EH (cell line): Measurements from ENCODE around the gene DDB1.

Experiments used
- DNase-seq: peaks from one replicate; pipeline ENCODE4 v3.0.0-alpha.2; 2015; ENCODE audit warnings: low read depth

The DDB1 gene

DNA sequence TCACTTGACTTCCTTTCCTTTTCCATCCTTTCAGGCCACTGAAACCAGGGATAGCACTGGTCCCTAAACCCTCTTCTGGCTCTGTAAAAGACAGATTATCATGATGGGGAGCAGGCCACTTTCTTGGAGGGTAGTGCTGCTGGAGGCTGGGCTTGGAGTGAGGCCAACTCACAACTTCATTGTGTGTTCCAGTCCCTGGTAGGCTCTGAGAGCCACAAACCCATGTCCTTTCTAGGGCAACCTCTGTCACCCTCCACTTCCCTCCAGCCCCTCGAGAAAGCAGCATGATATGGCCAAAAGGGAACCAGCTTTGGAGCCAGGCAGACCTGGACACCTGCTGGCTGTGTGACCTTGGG is 2.4 kb upstream of the DDB1 start:
- no peak for DNase-seq

DNA sequence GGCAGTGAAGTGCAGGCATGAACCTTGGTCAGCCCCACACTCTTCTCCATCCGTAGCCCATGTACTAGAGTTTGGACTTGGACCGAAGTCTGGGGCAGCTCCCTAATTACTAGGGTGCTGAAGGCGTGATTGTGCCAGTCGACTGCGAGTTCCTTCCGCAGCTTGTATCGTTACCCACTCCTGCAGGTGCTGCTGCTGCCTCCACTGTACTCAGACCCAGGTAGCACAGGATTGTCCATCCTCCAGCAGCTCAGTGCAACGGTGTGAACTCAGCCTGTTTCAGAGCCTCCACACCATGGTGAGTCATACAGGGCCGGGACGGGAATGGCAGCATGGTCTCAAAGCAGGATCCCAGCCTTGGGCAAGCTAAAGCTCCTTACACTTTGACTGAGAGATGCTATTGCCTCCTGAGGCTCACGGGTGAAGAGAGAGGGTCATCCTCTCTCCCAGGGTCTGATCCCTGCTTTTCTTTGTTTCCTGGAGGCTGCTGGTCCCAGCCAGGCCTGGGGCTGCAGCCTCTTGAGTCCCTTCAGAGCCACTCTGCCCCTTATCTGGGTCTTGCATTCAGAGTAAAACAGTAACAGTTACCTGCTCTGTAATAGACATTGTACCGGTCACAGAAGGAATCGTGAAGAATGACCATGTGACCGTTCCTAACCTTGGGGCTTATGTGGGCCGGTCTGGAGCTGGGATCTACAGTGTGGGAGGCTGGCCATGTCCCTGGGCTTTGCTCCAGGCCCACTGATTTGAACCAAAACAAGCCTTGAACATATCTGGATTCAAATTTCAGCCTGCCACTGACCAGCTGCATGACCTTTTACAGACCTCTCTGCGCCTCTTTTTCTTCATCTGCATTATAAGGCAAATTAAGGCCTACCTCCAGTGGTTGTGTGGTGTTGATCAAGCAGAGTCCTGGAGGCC is 1.8 kb upstream of the DDB1 start:
- peak; percentile 35 for DNase-seq

DNA sequence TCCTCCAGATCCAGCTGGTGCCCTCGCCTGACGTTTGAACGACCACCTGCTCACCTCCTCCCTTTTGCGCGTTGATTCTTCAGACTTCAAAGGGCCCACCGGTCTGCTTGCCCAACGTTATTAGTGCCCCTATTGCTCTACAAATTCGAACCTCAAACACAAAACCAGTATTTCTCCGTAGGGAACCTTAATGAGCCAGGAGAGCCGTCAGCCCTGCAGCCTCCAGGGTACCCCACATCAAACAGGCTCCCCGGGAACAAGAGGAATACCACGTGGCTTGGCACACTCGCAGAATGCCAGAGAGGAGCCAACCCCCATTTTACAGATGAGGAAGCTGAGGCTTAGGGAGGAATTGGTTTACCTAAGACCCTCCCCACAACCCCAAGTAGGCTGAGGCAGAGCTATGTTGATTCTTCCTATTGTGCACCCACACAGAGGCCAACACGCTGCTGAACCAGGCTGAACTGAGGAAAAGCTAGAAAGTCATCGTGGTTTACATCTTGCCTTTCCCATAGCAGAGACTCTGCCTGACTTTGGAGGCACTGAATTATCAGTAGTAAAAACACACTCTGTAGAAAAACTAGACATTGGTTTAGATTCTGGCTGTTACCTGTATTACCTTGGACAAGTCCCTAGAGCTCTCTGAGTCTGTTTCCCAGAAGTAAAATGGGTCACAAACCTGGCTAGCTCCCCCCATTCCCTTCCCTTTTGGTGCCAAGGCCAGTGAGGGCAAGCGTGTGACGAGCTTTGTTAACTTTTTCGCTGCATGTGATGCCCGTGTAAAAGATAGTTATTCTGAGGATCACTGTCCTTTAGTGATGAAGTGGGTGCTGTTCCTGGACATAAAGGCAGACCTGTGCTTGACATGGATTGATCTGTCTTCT is 887 bp upstream of the DDB1 start:
- no peak for DNase-seq

DNA sequence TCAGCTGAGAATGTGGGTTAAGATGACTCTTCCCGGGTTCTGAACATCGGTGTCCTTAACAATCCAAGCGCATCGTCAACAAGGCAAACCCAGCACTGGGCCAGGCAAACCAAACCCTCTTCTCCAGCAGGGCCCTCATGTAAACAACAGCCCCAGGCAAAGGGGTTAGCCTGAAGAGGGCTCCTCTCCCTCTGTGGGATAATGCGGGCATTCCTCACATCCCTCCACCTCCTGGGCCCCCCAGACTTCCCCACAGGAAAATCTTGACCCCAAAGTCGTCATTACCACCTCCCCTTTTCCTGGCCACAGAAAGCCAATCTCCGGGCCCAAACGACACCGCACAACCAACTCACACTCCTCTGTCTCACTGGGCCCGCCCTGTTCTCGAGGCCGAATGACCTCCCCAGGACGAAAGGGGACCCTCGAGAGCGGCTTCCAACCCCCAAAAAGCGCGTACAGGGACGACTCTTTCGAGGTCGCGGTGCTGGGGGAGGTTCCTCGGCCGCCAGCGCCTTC is 566 bp downstream of the DDB1 start:
- peak; percentile 58 for DNase-seq

DNA sequence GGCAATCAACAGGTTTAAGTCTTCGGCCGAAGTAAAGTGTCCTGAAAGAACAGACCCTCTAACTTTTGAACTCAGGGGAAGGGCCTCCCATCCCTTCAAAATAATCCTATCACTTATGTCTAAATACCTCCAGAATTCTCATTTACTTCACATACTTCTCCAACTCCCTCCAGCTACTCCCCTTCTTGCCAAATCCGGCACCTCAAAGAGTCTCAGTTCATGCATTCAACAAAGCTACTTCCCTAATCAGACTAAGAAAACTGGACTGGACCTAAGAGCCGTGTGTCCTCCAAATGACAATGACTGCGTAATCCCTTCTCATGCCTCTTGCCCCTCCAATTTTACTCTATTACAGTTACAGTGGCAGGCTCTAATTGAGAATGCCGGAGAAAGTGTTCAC is 1.3 kb downstream of the DDB1 start:
- DNase-seq: no peak

DNA sequence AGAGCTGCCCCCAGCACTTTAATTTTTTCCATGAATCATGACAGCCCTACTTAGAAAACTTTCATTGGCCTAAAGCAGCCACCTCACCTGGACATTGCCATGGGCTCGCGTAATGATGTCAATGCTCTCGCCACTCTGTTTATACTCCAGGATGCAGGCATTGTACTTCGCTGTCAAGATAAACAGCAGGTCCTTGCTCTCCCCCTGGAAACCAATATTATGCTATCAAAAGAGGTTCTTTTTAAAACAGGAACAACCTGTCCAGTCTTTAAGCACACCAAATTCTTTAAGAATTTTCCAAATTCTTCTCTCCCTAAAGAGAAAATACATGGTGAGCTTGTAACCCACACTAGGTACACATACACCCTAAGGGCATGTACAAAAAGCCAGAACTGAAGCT is 3.0 kb downstream of the DDB1 start:
- no peak for DNase-seq

DNA sequence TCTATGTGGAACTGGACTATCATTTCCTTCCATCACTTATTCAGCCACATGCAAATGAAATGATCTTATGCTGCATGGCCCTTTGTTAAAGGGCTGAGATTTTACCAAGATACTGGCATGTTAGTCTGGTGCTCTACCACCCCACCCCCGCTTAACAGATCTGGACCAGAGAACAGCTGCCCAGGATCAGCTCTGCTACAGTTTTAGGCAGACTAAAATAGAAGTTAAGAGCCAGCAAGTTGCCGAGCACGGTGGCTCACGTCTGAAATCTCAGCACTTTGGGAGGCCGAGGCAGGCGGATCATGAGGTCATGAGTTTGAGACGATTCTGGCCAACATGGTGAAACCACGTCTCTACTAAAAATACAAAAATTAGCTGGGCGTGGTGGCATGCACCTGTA is 4.6 kb downstream of the DDB1 start:
- DNase-seq: no peak

DNA sequence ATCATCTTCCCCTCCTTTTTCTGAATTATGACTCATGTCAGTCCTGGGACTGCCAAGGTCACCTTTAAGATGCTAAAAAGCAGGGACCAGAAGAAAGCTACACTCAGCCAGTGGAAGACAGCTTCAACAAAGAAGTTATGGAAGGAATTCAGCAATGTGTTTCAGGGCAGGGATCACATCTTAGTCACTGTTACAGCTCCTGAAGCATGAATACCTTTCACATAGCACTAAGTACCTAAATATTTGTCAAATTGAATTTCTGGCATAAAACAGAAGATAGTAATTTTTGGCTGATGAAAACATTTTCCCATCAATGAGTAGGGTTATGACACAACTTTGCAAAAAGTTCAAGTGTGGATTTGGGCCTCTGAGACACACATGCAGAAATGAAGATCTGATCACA is 5.2 kb downstream of the DDB1 start:
- peak; percentile 65 for DNase-seq

DNA sequence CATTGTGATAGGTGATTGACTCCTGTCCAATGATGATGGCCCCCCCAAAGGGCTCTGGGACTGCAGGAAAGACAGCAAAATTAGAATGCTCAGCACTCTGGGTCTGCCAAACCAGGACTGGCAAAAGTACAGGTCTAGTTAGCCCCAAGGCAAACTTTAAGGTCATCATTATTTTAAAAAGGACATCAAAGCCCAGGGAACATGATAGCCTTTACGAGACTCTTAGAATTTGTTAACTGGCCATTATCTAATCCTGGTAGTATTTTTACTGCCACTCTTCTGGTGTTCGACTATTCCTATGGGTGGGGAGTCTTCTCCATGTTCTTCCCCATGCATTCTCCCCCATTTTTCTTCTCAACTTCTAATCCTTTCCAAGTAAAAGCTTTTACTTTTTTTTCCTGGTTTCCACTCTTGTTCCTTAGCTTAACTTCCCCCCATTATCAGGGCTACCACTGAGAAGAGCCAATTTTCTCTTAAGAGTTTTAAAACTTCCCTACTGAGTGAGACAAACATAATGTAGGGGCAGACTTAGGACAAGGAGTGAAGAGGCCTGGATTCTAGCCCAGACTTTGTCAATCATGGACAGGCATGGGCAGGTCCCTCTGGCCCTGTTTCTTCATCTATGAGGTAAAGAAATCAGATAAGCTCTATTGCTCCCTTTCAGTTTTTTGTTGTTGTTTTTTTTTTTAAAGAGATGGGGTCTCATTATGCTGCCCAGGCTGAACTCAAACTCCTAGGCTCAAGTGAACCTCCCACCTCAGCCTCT is 7.1 kb downstream of the DDB1 start:
- DNase-seq: no peak

DNA sequence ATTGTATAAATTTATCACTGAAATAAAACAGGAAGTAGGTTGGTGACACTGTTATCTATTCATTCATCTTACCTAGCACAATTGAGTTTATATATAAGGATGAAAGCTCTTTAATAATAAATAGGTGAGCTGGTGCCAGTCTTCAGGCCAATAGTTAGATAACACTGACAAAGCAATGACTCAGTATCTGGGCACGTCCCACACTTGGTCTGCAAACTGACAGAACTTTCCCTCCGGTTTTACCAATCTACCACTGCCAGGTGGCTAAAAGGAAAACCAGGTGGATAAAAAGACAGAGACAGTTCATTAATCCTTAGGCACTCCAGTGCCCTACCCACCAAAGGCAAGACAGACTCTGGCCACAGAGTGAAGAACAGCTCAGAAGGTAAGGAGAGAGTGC is 17.6 kb downstream of the DDB1 start:
- DNase-seq: no peak

DNA sequence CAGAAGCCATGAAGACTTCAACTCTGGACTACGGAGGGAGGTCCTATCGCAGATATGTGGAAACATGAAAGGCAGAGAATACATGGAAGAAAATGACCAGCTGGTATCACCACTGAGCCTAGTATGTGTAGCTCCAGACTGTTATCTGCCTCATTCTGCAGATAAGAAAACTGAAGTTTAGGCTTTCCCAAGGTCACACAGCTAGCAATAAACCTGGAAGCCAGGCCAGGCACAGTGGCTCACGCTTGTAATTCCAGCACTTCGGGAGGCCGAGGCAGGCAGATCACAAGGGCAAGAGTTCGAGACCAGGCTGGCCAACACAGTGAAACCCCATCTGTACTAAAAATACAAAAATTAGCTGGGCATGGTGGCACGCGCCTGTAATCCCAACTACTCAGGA is 22.2 kb downstream of the DDB1 start:
- no peak for DNase-seq

DNA sequence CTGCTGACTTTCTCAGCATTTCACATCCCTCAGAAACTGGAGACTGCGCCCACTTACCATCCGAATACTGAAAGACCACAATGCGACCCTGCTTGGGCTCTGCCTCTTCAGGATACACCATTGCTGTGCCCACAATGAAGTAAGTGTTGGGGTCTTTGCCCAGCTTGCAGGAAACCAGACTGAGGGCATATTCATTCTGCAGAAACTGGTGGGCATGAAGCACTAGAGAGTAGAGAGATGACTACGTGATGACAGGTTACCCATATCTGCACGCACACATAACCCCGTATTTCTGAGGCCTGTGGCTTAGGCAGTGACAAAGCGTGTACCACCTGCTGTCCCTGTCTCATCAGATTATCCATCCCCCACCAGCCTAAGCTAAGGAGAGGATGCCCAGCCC is 23.2 kb downstream of the DDB1 start:
- DNase-seq: no peak

DNA sequence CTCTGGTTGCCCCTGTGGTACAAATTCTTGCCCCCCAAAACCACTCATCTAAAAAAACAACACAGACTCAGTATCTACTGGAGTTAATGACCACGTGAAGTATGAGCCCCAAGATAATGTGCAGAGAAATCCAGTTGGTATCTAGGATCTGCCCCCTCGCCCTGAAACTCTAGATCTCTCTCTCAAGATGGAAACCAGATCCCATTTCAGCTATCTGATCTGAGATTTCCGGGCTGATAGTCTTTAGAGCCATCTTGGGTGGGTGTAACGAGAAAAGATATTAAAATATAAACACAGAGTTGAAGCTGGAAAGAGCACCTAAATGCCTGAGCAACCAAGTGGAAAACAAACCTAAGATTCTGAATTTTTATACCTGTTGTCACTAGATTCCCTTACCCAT is 23.8 kb downstream of the DDB1 start:
- no peak for DNase-seq

DNA sequence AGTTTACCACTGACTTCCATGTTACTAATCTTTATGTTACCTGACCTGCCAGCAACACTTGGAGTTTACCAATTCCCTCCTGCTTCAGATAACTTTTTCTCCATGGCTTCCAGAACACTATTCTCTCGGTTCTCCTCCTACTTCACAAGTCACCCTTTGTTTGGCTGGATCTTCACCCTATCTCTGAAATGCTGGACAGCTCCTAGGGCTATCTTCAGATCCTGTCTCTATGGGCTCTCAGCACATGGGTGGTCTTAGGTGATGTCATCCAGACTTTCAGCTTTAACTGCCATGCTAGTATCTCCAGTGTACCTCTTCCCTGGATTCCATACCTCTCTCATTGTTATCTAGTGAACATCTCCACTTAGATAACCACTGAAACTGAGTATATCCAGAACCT is 25.6 kb downstream of the DDB1 start:
- DNase-seq: no peak

DNA sequence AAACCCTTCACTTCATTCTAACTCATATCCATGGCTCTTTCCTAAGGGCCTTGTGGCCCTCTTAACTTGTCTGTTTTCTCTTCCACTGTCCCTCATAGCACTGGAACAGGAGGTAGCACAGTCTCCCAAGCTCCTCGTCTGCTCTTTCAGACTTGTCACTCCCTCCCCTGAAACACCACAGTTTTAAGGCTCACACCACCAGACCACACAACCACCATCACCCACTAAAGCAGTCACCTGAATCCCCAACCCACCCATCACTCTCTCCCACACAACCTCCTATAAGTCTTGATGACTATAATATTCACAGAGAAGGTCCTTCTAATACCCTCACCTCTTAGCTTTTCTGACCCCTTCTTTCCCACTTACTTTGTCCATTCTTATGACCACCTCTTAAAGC is 26.7 kb downstream of the DDB1 start:
- no peak for DNase-seq

DNA sequence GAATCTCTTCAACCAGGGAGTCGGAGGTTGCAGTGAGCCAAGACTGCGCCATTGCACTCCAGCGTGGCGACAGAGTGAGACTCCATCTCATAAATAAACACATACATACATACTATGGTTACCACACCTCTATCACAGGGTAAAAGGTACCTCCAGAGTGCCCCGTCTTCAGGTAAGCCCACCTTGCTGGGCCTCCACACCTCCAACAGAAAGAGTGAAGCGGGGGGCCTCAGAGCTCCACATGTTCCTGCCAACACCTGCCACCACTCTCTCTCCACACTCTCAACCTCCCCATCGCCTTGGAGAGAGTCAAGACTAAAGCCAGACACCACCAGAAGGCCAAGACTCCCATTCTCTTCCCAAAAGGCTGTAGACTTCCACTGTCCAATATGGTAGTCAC is 27.5 kb downstream of the DDB1 start:
- no peak for DNase-seq

DNA sequence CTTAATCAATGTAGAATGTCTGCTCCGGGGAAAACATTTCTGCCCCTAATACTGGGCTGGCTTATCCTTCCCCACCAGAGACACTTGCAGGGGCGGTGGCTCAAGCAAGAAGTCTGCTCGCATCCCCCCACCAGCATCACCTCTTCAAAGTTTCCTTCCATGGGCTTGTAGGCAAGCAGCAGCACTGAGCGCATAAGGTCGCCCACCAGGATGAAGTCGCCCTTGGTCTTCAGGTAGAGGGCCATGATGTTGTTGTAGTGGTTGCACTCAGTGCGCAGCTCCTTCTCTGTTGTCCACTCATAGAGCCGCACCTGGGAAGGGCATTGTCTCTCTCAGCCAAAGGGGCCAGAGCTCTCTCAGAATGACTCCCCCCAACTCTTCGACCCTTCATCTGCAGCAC is 29.2 kb downstream of the DDB1 start:
- DNase-seq: no peak

DNA sequence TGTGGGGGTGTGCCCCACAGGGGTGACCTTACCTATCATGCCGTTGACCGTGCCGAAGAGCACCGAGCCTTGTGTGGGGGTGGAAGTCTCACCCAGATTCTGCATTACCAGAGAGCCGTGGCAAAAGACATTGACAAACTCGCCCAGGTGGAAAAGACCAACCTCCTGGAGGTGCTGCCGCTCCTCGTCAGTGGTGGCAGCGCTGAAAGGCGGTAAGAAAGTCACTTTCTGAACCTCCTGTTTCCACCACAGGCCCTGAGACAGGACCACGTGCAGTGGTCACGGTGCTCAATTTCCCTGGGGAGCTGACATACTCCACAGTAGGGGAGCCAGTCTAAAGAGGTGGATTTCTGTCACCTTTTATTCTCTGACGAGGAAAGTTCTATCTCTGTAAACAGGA is 30.4 kb downstream of the DDB1 start:
- no peak for DNase-seq

DNA sequence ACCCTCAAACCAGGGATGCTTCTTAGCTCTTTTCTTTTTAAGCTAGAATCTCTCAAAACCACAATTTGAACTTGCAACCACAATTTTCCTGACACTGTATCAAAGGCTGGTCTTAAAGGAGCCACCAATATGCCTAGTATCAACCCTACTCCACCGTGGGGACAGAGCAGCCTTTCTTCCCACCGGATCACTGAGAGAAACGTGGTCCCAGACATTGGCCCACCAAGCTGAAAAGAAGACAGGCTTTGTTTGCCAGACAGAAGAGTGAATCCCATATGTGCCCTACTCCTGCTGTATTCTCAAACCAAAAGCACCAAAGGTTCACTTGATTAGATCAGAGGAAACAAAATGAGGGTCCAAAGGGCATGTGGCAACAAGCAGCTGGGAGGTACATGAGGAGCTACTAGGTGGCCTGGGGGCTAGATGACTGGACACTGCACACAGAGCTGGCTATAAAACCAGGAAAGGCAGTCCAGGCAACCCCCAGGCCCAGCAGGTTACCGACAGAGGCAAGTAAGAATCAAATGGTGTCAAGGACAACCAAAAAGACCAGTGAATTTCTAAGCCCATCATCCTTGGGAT is 34.2 kb downstream of the DDB1 start:
- DNase-seq: peak; percentile 16

DNA sequence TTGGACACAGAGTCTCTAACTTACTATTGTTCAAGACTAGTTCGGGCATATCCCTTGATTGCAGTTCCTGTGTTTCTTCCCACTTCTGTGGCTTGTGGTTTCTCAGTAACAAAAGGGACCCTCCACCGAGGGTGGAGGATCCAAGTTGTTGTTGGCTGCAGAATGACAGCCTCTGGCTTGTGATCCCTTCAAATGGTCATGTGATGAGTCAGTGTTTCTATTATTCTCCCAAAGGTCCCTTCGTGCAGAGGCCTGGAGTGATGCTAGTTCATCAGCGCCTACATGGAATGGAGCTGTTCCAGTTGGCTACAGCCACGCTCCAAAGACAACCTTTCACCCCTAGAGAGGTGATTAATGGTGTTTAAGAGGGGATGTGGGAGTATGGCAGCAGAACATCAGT is 35.2 kb downstream of the DDB1 start:
- peak; percentile 96 for DNase-seq

DNA sequence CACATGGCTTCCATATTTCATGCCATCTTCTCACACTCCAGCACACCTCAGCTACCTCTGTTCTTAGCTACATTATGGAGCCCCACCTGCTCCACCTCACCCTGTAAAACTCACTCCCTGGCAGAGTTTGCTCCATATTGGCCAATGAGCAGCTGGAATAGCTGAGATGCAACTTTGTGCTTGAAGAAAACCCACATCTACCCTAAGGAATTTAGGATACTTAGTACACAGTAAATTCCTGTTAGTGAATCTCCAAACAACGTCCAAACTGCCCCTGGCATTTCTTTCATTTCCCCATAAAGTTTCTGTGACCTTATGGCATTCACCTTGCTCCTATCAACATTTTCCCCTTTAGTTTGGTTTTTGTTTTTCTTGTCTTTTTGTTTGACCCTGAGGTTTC is 35.6 kb downstream of the DDB1 start:
- DNase-seq: no peak

DNA sequence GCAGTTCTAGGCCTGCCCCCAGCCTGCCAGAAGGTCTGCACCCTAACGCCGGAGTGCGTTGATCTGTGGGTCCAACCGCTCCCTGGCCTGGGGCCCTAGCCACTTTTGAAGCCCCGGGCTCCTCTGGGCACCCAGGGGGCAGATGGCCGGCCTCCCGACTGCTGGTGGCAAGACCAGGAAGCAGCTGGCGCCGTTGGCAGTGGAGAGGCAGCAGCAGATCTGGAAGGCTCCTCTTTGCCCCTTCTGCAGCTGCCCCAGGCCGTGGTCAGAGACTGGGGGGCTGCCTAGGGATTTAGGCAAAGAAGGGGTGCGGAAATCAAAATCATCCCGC is 37.3 kb downstream of the DDB1 start:
- DNase-seq: no peak
